Astrocyte of the hippocampus (primary cell): Measurements from ENCODE around the gene ATRAID.

Experiments
- DNase-seq: peaks from one replicate; pipeline ENCODE4 v3.0.0; 2011; ENCODE audit warnings: low read depth, low spot score

Gene ATRAID

GRCh38 chr2:27249891-27250651, 38.2 kb downstream of the ATRAID start:
- DNase-seq = peak; percentile 73

- DNase-seq = no peak
Observed at GRCh38 chr2:27250652-27251379, 39.0 kb downstream of the ATRAID start.

- DNase-seq = no peak
Observed at GRCh38 chr2:27251766-27252165, 39.9 kb downstream of the ATRAID start.

- DNase-seq = no peak
Observed at GRCh38 chr2:27255187-27255586, 43.3 kb downstream of the ATRAID start.

- DNase-seq = no peak
Observed at GRCh38 chr2:27255660-27256059, 43.8 kb downstream of the ATRAID start.

GRCh38 chr2:27256855-27257454, 45.1 kb downstream of the ATRAID start:
- DNase-seq = no peak

GRCh38 chr2:27258051-27258450, 46.2 kb downstream of the ATRAID start:
- DNase-seq = no peak

- no peak for DNase-seq
Observed at GRCh38 chr2:27261241-27261925, 49.5 kb downstream of the ATRAID start.

- no peak for DNase-seq
Observed at GRCh38 chr2:27261926-27262298, 50.1 kb downstream of the ATRAID start.

- DNase-seq = peak; percentile 38
Observed at GRCh38 chr2:27262379-27263286, 50.8 kb downstream of the ATRAID start, which contains the start of gene SLC30A3. Gene SLC30A3 (minus strand): TSS chr2:27263047. CDS start chr2:27262906, 141 bp downstream.

GRCh38 chr2:27263287-27264252, 51.7 kb downstream of the ATRAID start:
- no peak for DNase-seq

GRCh38 chr2:27264253-27264752, 52.5 kb downstream of the ATRAID start:
- DNase-seq = no peak

GRCh38 chr2:27264753-27265535, 53.1 kb downstream of the ATRAID start:
- peak; percentile 77 for DNase-seq

GRCh38 chr2:27265536-27265870, 53.7 kb downstream of the ATRAID start:
- DNase-seq = no peak
